Urinary bladder (tissue), 4 donors: ENCODE results near the gene BRWD1. TPM values are rescaled to one million over a fixed set of nuclear protein-coding genes. Genes with fewer than 3 reads are reported as not detected.

Experiments used
- DNase-seq: peaks from one replicate; pipeline ENCODE4 v3.0.0-alpha.2; 2015; ENCODE audit errors: extremely low spot score
- H3K27ac ChIP-seq: one replicate; pipeline ENCODE4 v1.5.1; 2013; ENCODE audit warnings: low read depth, mild to moderate bottlenecking, moderate library complexity
- H3K36me3 ChIP-seq: one replicate; pipeline ENCODE4 v1.6.1; 2013; ENCODE audit warnings: mild to moderate bottlenecking, moderate library complexity; ENCODE audit not compliant: insufficient read depth
- H3K4me1 ChIP-seq: one replicate; pipeline ENCODE4 v1.6.1; 2013; ENCODE audit warnings: mild to moderate bottlenecking, moderate library complexity; ENCODE audit not compliant: insufficient read depth
- H3K4me3 ChIP-seq: one replicate; pipeline ENCODE4 v1.5.1; 2013; ENCODE audit warnings: low read depth, low read length
- WGBS: extraction: QIAGEN DNeasy Blood & Tissue Kit; methylation state at CpG from one replicate; pipeline ENCODE4 v1.1.7; 2013; 5-methylcytosine and 5-hydroxymethylcytosine counted together
- polyA plus RNA-seq: library from polyadenylated mRNA; stranded (reverse); fragments of 200-250 nt; gene quantifications from one replicate; pipeline ENCODE4 v1.2.3, GENCODE V29; 2013
- total RNA-seq: library from RNA; depleted of rRNA; stranded (reverse); fragments of >200 nt; gene quantifications from one replicate; pipeline ENCODE4 v1.2.3, GENCODE V29; 2014
- donor health status: healthy with polysubstance abuse.
- donor health status: healthy.

Gene BRWD1
- total and polyA plus RNA-seq, 2 donors, result 19.5 to 195 TPM

- H3K36me3 ChIP-seq, result no peaks in the 10 kb centered on the region
- no peak overlapping the region for H3K4me3 ChIP-seq
- WGBS, result 77% methylated on average over 8 of the region's 8 CpGs
- DNase-seq, result no peak
- no peaks in the 10 kb centered on the region for H3K4me1 ChIP-seq
- H3K27ac ChIP-seq, result no peak overlapping the region
Measured at GRCh38 chr21:39318091-39318959, 4.9 kb upstream of the BRWD1 start.

- H3K27ac ChIP-seq, result no peak overlapping the region
- no peaks in the 10 kb centered on the region for H3K4me1 ChIP-seq
- H3K4me3 ChIP-seq, result no peak overlapping the region
- DNase-seq, result no peak
- 72% methylated on average over 11 of the region's 11 CpGs for WGBS
- H3K36me3 ChIP-seq, result no peaks in the 10 kb centered on the region
Measured at GRCh38 chr21:39317134-39318090, 4.0 kb upstream of the BRWD1 start.

- H3K4me1 ChIP-seq, result no peaks in the 10 kb centered on the region
- no peak overlapping the region for H3K27ac ChIP-seq
- WGBS, result 86% methylated on average over 6 of the region's 6 CpGs
Measured at GRCh38 chr21:39316729-39317128, 3.3 kb upstream of the BRWD1 start.

GRCh38 chr21:39315603-39316445, 2.4 kb upstream of the BRWD1 start:
- no peak overlapping the region for H3K27ac ChIP-seq
- no peak for DNase-seq
- WGBS, result 78% methylated on average over 9 of the region's 9 CpGs

More at GRCh38 chr21:39316729-39317128, 3.3 kb upstream of the BRWD1 start:
- Histone ChIP-seq H3K36me3 (no peaks in the 10 kb centered on the region), H3K4me3 (no peak overlapping the region)
- no peak for DNase-seq

GRCh38 chr21:39314143-39315027, 953 bp upstream of the BRWD1 start:
- DNase-seq, result peak; percentile 25
- Histone ChIP-seq H3K36me3 (no peaks in the 10 kb centered on the region), H3K27ac (peak overlapping the region; percentile 97), H3K4me3 (peak overlapping the region; percentile 98), H3K4me1 (no peaks in the 10 kb centered on the region)
- WGBS, result 2% methylated on average over 43 of the region's 43 CpGs

More at GRCh38 chr21:39315603-39316445, 2.4 kb upstream of the BRWD1 start:
- no peaks in the 10 kb centered on the region for H3K4me1 ChIP-seq
- no peaks in the 10 kb centered on the region for H3K36me3 ChIP-seq
- H3K4me3 ChIP-seq, result no peak overlapping the region

GRCh38 chr21:39313042-39313570, 326 bp downstream of the BRWD1 start:
- peak overlapping the region; percentile 98 for H3K4me3 ChIP-seq
- H3K27ac ChIP-seq, result peak overlapping the region; percentile 97
- no peaks in the 10 kb centered on the region for H3K36me3 ChIP-seq
- H3K4me1 ChIP-seq, result no peaks in the 10 kb centered on the region
- no peak for DNase-seq
- WGBS, result under 1% methylated on average over 71 of the region's 71 CpGs

- H3K4me1 ChIP-seq, result no peaks in the 10 kb centered on the region
- WGBS, result 2% methylated on average over 64 of the region's 65 CpGs
- peak overlapping the region; percentile 97 for H3K27ac ChIP-seq
- DNase-seq, result peak; percentile 82
- H3K4me3 ChIP-seq, result peak overlapping the region; percentile 98
- no peaks in the 10 kb centered on the region for H3K36me3 ChIP-seq
Measured at GRCh38 chr21:39312112-39313041, 1.1 kb downstream of the BRWD1 start.

- DNase-seq, result no peak
- Histone ChIP-seq H3K36me3 (no peaks in the 10 kb centered on the region), H3K4me3 (no peak overlapping the region), H3K27ac (no peak overlapping the region), H3K4me1 (no peaks in the 10 kb centered on the region)
- WGBS, result 93% methylated on average over 7 of the region's 7 CpGs
Measured at GRCh38 chr21:39311164-39311563, 2.3 kb downstream of the BRWD1 start.

- 82% methylated on average over 1 of the region's 1 CpG for WGBS
- H3K4me1 ChIP-seq, result no peaks in the 10 kb centered on the region
- H3K36me3 ChIP-seq, result no peaks in the 10 kb centered on the region
- no peak overlapping the region for H3K27ac ChIP-seq
- DNase-seq, result no peak
- no peak overlapping the region for H3K4me3 ChIP-seq
Measured at GRCh38 chr21:39307466-39307865, 6.0 kb downstream of the BRWD1 start.

- no peaks in the 10 kb centered on the region for H3K4me1 ChIP-seq
Measured at GRCh38 chr21:39300587-39300986, 12.8 kb downstream of the BRWD1 start.

GRCh38 chr21:39296891-39297290, 16.5 kb downstream of the BRWD1 start:
- 85% methylated on average over 2 of the region's 2 CpGs for WGBS
- Histone ChIP-seq H3K36me3 (no peaks in the 10 kb centered on the region), H3K4me1 (no peaks in the 10 kb centered on the region)

More at GRCh38 chr21:39300587-39300986, 12.8 kb downstream of the BRWD1 start:
- 99% methylated on average over 3 of the region's 3 CpGs for WGBS
- Histone ChIP-seq H3K36me3 (no peaks in the 10 kb centered on the region), H3K27ac (no peak overlapping the region), H3K4me3 (no peak overlapping the region)
- no peak for DNase-seq

More at GRCh38 chr21:39296891-39297290, 16.5 kb downstream of the BRWD1 start:
- no peak for DNase-seq
- H3K27ac ChIP-seq, result no peak overlapping the region
- H3K4me3 ChIP-seq, result no peak overlapping the region
